ENCODE data around the gene KRT77.

Gene KRT77

GRCh38 chr12:52650520-52651081 lies 52.7 kb downstream of the KRT77 start:
- DNase-seq = peak; percentile 47 to 70

GRCh38 chr12:52649066-52649465 lies 54.3 kb downstream of the KRT77 start:
- DNase-seq = no peak

GRCh38 chr12:52648012-52648550 lies 55.2 kb downstream of the KRT77 start:
- DNase-seq = no peak

DNA sequence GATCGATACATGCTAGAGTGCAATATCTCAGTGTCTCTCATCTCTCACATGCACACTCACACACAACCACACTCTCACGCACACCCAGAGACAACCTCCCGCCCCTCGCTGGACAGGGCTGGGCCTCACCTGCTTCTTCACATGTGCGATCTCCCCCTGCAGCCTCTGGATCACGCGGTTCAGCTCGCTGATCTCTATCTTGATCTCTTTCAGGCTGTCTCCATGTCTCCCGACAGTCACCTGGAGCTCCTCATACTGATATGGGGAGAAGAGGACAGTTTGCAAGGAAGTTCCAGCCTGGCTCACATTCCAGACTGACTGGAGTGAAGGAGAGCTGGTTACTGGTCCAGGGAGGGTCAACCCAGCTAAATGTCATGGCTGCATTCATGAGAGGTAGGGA lies 55.7 kb downstream of the KRT77 start:
- no peak for DNase-seq

DNA sequence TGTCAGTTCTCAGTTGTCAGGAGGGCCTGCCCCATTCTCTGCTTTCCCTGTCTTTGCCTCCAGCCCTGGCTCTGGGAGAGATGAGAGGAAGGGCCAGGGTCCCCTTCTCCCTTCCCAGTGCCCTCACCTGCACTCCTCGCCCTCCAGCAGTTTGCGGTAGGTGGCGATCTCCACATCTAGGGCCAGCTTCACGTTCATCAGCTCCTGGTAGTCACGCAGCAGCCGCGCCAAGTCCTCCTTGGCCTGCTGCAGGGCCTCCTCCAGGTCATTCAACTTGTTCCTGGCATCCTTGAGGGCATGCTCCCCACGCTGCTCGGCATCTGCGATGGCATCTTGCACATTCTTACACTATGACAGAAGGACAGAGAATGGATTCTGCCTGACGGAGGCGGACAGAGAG lies 56.7 kb downstream of the KRT77 start:
- no peak for DNase-seq

DNA sequence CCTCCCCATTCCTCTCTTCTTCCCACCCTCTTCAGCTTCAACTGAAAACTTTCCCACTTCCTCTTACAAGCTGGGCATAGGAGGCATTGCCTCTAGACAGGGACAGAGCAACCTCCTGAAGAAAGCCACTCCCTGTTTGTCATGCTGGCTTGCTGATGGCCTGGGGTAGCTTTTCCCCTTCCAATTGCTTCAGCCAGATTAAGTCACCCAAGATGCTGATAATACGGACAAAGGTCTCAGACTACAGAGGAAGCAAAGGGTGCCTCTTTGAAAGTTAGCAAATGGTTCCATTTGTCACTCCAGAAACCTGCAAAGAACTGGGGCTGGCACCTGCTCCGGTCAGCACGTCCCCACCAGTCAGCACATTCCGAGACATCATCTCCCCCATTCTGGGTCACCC lies 57.3 kb downstream of the KRT77 start:
- DNase-seq = no peak

GRCh38 chr12:52645120-52645761 lies 58.1 kb downstream of the KRT77 start:
- DNase-seq = no peak

- DNase-seq = no peak
Observed at GRCh38 chr12:52644078-52644415, 59.3 kb downstream of the KRT77 start.

- no peak for DNase-seq
Observed at GRCh38 chr12:52643233-52644077, 59.9 kb downstream of the KRT77 start.

DNA sequence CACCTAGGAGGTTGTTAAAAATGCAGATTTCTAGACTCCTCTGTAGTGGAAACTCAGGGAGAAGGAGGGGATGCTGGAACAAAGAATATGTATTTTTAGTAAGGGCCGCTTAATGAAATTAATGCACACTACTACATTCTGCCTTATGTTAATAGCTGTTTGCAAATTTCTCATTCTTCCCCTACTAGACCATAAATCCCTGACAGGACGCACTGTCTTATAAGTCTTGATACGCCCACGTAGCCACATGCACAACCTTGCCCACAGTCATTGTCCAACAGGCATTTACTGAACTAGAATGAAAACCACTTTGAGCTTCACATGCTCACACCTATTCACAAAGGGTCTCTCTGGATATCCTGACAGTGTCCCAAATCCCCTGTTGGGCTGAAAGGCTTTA lies 61.9 kb downstream of the KRT77 start:
- no peak for DNase-seq

Data from NCI-H524 (cell line).